Activated naive CD8-positive, alpha-beta T cell treated with anti-CD3 and anti-CD28 coated beads, Interleukin-2, amount 50 U/mL, for 24 hours (primary cell): ENCODE data around the gene RFPL3.
"Not testable (repeated sequence)": the region's sequence is repeated elsewhere in the genome, so short reads cannot be mapped to it uniquely, and the experiment has no call there.

ENCODE experiments used
- ATAC-seq: fragments of 150-1000 bp; cut with Tn5 transposase; one replicate; pipeline ENCODE4 v1.10.0; 2021
- DNase-seq: peaks from one replicate; pipeline ENCODE4 v3.0.0; 2021
- H3K27ac Mint-ChIP-seq: one replicate; pipeline ENCODE4 v1.8.0; 2021; ENCODE audit warnings: mild to moderate bottlenecking, mixed read lengths
- H3K27me3 Mint-ChIP-seq: one replicate; pipeline ENCODE4 v1.8.0; 2021; ENCODE audit warnings: mixed read lengths
- H3K36me3 Mint-ChIP-seq: one replicate; pipeline ENCODE4 v1.8.0; 2021; ENCODE audit warnings: low read depth, mixed read lengths
- H3K4me1 Mint-ChIP-seq: one replicate; pipeline ENCODE4 v1.8.0; 2021; ENCODE audit warnings: mixed read lengths
- H3K4me3 Mint-ChIP-seq: one replicate; pipeline ENCODE4 v1.8.0; 2021; ENCODE audit warnings: mild to moderate bottlenecking, moderate library complexity, mixed read lengths
- H3K9me3 Mint-ChIP-seq: one replicate; pipeline ENCODE4 v1.8.0; 2021; ENCODE audit warnings: mixed read lengths

The RFPL3 gene

DNA sequence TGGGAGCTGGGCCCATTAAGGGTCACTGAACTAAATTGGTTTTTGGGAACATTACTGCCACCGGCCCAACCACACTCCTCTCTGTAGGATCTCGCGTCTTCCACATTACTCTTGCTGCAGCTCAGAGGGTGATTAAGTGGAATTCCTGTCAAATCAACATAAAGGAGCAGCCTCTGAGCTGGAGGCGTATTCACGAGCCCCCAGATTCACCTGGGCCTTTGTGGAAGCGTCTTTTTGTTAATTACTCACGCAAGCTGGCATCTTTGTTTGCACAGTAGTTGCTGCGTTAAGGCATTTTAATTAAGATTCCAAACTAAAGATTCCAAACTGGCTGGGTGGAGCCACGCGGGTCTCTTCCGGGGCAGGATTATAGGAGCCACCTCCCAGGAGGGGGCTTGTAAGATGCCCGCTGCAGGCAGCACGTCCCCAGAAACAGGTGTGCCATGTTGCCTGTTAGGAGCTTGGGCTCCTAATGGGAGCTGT lies 21.5 kb upstream of the RFPL3 start:
- Mint-ChIP-seq H3K27me3 (peaks cover 22% of the 10 kb centered on the region), H3K4me3 (no peak overlapping the region), H3K27ac (no peak overlapping the region), H3K36me3 (no peaks in the 10 kb centered on the region), H3K4me1 (no peaks in the 10 kb centered on the region), H3K9me3 (no peaks in the 10 kb centered on the region)
- no peak for DNase-seq
- no peak for ATAC-seq

DNA sequence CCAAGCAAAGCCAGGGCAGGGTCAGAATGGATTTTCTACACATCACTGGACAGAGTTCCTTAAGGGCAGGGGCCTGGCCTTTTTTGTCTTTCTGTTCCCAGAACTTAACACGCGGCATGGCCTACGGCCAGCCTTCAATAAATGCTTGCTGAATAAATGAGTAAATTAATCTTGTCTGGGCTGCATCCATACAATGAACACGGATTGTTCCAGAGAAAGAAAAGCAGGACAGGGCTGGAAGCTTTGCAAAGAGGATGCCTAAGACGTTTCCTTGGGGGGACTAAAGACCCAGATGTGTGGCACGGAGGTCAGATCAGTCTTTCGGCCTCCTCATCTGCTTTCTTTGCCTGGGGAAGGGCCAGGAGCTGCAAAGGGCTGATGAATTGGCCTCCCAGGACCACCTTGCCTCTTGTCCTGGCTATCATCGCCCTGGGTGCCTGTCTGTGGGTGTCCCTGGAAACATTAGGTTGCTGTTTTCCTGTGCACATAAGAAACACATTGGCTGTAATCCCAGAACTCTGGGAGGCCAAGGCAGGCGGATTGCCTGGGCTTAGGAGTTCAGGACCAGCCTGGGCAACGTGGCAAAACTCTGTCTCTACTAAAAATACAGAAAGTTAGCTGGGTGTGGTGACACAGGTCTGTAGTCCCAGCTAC lies 20.8 kb upstream of the RFPL3 start:
- no peak overlapping the region for H3K4me3 Mint-ChIP-seq
- H3K27me3 Mint-ChIP-seq, result peaks cover 29% of the 10 kb centered on the region
- no peaks in the 10 kb centered on the region for H3K36me3 Mint-ChIP-seq
- DNase-seq, result no peak
- H3K9me3 Mint-ChIP-seq, result no peaks in the 10 kb centered on the region
- no peak overlapping the region for H3K27ac Mint-ChIP-seq
- no peak for ATAC-seq
- no peaks in the 10 kb centered on the region for H3K4me1 Mint-ChIP-seq

DNA sequence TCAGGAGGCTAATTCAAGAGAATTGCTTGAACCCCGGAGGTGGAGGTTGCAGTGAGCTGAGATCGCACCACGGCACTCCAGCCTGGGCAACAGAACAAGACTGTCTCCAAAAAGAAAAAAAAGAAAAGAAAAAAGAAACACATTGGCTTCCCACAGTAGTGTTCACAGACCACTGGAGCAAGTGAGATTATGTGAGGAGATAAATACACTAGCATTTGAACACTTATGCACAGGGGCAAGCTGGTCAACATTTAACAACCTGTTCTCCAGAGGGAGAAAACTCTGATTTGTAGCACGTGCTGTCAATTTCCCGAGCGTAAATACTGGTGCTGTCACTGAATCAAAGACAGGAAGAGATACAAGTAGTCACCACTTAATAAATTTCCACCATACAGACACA lies 20.2 kb upstream of the RFPL3 start:
- not testable (repeated sequence) for ATAC-seq, H3K4me1 Mint-ChIP-seq, H3K36me3 Mint-ChIP-seq, DNase-seq, H3K27ac Mint-ChIP-seq, H3K9me3 Mint-ChIP-seq, H3K4me3 Mint-ChIP-seq
- peaks cover 29% of the 10 kb centered on the region for H3K27me3 Mint-ChIP-seq

DNA sequence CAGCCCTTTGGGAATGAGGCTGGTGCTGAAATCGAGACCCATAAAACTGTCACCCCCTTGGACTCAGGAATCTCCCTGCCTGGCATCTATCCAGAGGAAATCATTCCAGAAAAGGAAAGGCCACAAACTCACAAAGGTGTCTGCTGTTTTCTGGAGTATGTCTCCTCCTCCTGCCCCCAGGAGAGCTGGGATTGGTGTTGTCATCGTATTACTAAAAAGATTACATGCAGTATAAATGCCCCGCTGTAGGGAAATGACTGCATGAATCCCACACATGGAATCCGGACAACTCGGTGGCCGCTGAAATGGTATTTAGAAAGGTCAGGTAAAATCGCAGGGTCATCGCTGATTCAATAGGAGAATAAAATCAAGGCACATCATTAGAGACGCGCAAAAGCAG lies 18.9 kb upstream of the RFPL3 start:
- Mint-ChIP-seq H3K27me3 (peaks cover 28% of the 10 kb centered on the region), H3K36me3 (no peaks in the 10 kb centered on the region)

DNA sequence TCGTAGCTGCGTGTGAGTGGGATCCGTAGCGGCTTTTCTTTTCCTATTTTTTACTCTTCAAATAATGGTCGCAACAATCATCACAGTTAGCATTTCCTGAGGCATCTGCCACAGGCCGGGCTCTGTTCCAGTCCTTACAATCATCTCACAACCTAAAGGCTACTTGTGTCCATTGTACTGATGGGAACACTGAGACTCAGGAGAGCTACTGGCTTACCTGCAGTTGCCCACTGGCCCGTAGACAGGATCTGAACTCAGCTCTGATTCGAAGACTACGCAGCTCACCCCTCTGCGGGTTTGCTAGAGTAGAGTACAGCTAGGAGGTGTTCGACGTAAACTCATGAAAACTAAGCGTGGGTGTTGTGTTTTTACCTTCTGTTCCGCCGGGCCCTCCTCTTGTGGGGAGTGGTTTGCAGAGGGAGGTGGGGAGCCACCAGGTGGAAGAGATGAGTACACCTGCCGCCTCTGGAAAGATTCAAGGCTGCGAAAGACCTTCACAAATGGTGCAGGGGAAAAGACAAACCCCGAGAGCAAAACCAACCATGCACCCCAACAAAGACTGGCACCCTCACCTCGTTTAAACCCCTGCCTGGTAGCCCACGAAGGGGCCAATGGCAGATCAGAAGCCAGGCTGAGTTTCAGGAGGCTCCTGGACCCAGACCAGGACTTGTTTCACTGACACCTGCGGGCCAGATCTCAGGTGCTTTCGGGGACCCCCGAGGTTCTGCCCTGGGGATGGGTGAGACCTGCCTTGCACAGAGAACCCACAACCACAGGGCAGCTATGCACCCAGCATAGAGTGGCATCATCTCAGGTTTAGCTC lies 18.3 kb upstream of the RFPL3 start:
- H3K27me3 Mint-ChIP-seq, result peaks cover 28% of the 10 kb centered on the region
- ATAC-seq, result no peak
- H3K4me3 Mint-ChIP-seq, result no peak overlapping the region
- no peak overlapping the region for H3K27ac Mint-ChIP-seq
- H3K36me3 Mint-ChIP-seq, result no peaks in the 10 kb centered on the region
- DNase-seq, result no peak
- H3K9me3 Mint-ChIP-seq, result no peaks in the 10 kb centered on the region
- H3K4me1 Mint-ChIP-seq, result peaks cover 16% of the 10 kb centered on the region

More for the DNA sequence above, 18.9 kb upstream of the RFPL3 start:
- ATAC-seq, result no peak
- Mint-ChIP-seq H3K27ac (no peak overlapping the region), H3K4me1 (peaks cover 12% of the 10 kb centered on the region), H3K4me3 (no peak overlapping the region), H3K9me3 (no peaks in the 10 kb centered on the region)
- no peak for DNase-seq

DNA sequence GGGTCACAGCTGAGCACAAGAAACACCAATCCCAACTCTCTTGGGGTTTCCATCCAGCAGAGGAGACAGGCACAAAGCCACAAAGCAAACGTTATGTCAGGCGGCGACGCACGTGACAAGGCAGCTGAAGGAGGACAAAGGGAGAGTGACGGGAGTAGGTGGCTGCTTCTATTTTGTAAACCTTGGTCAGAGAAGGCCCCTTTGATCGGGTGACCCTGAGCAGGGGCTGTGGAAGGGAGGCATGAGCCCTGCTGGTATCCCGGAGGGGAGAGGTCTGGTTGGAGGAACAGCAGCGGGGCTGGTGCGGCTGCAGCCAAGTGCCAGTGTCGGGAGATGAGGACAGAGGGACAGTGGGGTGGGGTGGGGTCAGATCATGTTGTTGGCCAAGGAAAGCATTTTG lies 17.3 kb upstream of the RFPL3 start:
- Mint-ChIP-seq H3K4me1 (peaks cover 16% of the 10 kb centered on the region), H3K27me3 (peaks cover 31% of the 10 kb centered on the region), H3K36me3 (no peaks in the 10 kb centered on the region), H3K4me3 (no peak overlapping the region), H3K9me3 (no peaks in the 10 kb centered on the region), H3K27ac (no peak overlapping the region)
- ATAC-seq, result no peak
- no peak for DNase-seq

DNA sequence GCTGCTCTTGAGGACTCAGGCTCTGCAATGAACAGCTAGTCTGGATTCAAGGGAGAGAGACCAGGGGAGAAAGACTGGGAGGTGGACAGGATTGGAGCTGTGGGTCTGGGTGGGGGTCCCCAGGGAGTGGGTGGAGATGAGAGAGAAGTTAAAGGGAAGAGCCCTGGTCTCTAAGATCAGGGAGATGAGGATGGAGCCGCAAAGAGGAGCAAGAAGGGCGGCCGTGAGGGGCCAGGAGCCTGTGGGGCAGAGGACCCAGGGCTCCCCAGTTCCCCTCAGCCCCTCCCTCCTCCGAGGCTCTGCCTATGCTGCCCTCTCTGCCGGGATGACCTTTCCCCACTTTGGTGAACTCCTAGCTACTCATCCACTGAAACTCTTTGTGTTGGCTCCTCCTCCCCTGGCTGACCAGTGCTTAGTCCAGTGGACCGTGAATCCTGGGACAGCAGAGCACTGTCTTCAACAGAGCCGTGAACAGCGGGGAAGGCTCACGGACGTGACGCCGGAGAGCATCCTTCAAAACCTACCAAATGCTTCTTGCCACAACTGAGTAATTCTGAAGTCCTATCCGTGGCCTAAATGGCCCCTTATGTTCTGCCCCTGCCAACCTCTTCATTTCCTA lies 16.4 kb upstream of the RFPL3 start:
- peaks cover 37% of the 10 kb centered on the region for H3K27me3 Mint-ChIP-seq
- ATAC-seq, result no peak

DNA sequence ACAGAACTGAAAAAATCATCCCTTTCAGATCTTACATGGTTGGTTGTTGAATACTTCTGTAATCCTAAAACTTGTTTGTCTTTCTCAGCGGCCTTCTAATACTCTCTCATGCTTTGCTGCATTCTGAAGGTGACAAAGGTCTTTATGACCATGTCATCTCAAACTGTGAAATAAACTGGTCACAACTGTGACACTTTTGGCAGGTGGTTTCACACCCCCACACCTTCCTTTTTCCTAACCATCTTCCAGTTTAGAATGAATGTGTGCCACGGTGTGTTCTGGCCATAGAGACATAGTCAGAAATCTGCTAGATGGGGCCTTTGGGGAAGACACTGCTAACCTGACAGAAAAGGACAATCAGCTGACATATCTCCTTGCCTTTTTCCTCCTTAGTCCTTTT lies 14.7 kb upstream of the RFPL3 start:
- no peak overlapping the region for H3K4me3 Mint-ChIP-seq
- no peak for DNase-seq
- H3K4me1 Mint-ChIP-seq, result peaks cover 16% of the 10 kb centered on the region
- no peaks in the 10 kb centered on the region for H3K36me3 Mint-ChIP-seq
- H3K27ac Mint-ChIP-seq, result peak overlapping the region; percentile 10
- peak; percentile 60 for ATAC-seq
- H3K27me3 Mint-ChIP-seq, result peaks cover 38% of the 10 kb centered on the region
- H3K9me3 Mint-ChIP-seq, result no peaks in the 10 kb centered on the region

More for the DNA sequence above, 16.4 kb upstream of the RFPL3 start:
- no peak for DNase-seq
- no peaks in the 10 kb centered on the region for H3K9me3 Mint-ChIP-seq
- no peak overlapping the region for H3K27ac Mint-ChIP-seq
- peaks cover 16% of the 10 kb centered on the region for H3K4me1 Mint-ChIP-seq
- H3K4me3 Mint-ChIP-seq, result no peak overlapping the region
- no peaks in the 10 kb centered on the region for H3K36me3 Mint-ChIP-seq

DNA sequence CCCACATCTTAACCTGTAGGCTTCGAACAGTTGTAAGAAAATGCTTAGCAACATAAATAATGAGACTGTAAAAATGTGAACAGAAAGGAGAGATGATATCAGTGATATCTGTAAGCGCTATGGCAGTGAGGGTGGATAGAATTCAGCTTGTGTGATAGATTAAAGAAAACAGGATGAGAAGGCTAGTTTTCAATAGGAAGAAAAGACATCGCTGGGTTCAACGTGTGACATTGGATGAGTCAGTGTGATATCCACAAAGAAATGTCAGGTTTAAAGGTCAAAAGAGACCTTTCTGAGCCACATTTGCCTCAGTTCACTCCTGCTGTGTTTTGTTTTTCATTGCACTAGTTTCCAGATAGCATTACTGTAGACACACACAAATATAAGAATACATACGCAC lies 13.7 kb upstream of the RFPL3 start:
- peak overlapping the region; percentile 56 for H3K27ac Mint-ChIP-seq
- DNase-seq (no peak), ATAC-seq (peak; percentile 80)
- H3K27me3 Mint-ChIP-seq, result peaks cover 38% of the 10 kb centered on the region
- H3K36me3 Mint-ChIP-seq, result no peaks in the 10 kb centered on the region
- H3K4me1 Mint-ChIP-seq, result peaks cover 16% of the 10 kb centered on the region
- H3K9me3 Mint-ChIP-seq, result no peaks in the 10 kb centered on the region
- no peak overlapping the region for H3K4me3 Mint-ChIP-seq

DNA sequence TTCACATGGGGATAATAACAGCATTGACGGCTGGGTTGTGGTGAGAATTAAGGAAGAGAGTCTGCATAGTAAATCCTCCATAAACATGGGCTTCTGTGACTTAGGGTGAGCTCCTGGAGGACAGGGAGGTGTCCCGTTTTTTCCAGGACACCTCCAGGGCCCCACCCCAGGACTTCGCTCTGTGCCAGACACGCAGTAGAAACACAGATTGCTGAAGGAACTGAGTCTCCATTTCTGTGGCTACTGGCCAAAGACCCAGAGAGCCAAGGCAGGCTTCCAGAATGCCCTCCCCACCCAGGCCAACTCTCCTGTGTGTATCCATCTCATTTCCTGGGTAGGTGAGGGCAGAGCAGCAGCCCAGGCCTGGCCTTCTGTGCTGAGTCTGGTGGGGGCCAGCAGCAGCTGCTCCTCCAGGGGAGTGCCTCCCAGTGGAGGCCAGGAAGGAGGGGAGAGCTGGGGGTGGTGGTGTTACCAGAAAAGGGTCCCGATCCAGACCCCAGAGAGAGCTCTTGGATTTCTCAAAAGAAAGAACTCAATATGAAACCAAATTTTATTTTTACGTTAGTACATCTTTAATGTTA lies 9.5 kb upstream of the RFPL3 start:
- Mint-ChIP-seq H3K36me3 (no peaks in the 10 kb centered on the region), H3K4me3 (no peak overlapping the region), H3K4me1 (peaks cover 10% of the 10 kb centered on the region), H3K27ac (no peak overlapping the region), H3K27me3 (peaks cover 19% of the 10 kb centered on the region), H3K9me3 (no peaks in the 10 kb centered on the region)
- DNase-seq (no peak), ATAC-seq (no peak)

DNA sequence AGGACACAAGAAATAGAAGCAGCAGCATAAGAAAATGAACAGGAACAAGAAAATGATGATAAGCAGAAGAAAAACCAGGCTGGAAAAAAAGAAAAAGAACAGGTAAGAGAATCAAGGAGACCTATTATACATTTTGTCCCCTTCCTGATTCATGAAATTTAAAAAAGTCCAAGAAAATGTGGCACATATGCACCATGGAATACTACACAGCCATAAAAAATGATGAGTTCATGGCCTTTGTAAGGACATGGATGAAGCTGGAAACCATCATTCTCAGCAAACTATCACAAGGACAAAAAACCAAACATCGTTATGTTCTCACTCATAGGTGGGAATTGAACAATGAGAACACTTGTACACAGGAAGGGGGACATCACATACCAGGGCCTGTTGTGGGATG lies 5.8 kb upstream of the RFPL3 start:
- H3K4me1 Mint-ChIP-seq, H3K4me3 Mint-ChIP-seq, H3K9me3 Mint-ChIP-seq, DNase-seq, ATAC-seq, H3K27me3 Mint-ChIP-seq, H3K27ac Mint-ChIP-seq, H3K36me3 Mint-ChIP-seq: not testable (repeated sequence)

DNA sequence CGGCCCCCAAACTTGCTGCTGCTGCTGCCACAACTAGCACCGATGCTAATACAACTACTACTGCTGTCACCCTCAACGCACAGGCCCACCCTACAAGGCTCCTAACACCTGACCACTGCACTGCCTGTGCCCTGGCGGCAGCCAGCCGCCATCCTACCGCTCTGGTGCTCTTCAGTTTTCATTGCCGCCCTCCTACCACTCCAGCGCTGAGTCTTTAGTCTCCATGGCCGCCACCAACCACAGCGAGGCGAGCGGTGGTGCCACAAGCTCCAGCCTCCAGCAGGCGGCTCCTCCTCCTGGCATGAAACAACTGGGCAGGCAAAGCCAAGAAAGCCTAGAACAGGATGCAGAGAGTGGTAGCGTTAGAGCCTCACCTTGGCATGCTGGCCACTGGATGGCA lies 5.0 kb upstream of the RFPL3 start:
- no peak for DNase-seq
- Mint-ChIP-seq H3K27me3 (no peaks in the 10 kb centered on the region), H3K27ac (no peak overlapping the region), H3K9me3 (no peaks in the 10 kb centered on the region), H3K36me3 (no peaks in the 10 kb centered on the region), H3K4me1 (no peaks in the 10 kb centered on the region), H3K4me3 (no peak overlapping the region)
- no peak for ATAC-seq

DNA sequence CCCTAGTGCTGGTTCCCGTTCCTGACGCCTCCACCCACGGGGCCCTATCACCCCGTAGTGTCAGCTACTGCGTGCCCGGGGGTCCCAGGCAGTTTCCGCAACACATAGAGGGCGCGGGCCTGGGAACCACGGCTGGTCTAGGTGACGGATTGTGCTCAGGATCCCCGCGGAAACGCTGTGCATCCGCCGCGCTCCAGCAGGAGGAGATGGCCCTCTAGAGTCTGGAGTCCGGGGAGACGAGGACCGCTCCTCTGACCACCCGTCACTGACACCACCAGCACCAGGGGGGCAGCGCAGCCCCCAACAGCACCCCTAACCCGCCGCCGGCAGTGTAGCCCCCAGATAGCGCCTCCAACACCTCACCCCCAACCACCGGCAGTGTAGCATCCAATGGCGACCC lies 4.4 kb upstream of the RFPL3 start:
- ATAC-seq (no peak), DNase-seq (no peak)
- Mint-ChIP-seq H3K9me3 (no peaks in the 10 kb centered on the region), H3K27ac (no peak overlapping the region), H3K4me1 (no peaks in the 10 kb centered on the region), H3K27me3 (no peaks in the 10 kb centered on the region), H3K36me3 (no peaks in the 10 kb centered on the region), H3K4me3 (no peak overlapping the region)

DNA sequence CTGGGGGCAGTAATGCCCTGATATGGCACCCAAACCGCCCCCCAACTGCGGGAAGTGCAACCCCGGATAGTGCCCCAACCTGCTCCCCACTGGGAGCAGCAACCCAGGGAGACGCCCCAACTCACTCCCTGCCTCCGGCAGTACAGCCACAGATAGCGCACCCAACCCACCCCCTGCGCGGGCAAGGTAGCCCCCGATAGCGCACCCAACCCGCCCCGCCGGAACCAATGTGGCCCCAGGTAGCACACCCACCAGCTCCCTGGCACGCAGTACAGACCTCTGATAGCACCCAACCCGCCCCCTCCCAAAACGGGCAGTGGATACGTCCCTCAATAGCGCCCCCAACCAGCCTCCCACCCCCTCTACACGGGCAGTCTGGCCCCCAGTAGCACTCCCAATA lies 3.8 kb upstream of the RFPL3 start:
- Mint-ChIP-seq H3K36me3 (no peaks in the 10 kb centered on the region), H3K27me3 (no peaks in the 10 kb centered on the region), H3K4me3 (no peak overlapping the region), H3K4me1 (no peaks in the 10 kb centered on the region), H3K9me3 (no peaks in the 10 kb centered on the region), H3K27ac (no peak overlapping the region)
- no peak for DNase-seq
- ATAC-seq, result no peak
